ENCODE measurements around the gene ADAMTS3. TPM values are rescaled to one million over a fixed set of nuclear protein-coding genes. Genes with fewer than 3 reads are reported as not detected.

The ADAMTS3 gene
- total RNA-seq, 1 experiment from 2014 or later: 0.39 TPM

GRCh38 chr4:72531768-72532290 lies 37.2 kb downstream of the ADAMTS3 start:
- POLR2A ChIA-PET: no interaction called here
- no peak for DNase-seq (ENCODE audit: low read depth, low spot score)
- Histone ChIP-seq H3K4me1 (ENCODE audit: control insufficient read depth, insufficient read depth, low read length) (no peaks in the 10 kb centered on the region), H3K27ac (ENCODE audit: low read length) (no peak overlapping the region), H3K9me3 (ENCODE audit: control insufficient read depth, insufficient read depth, low read depth, low read length) (no peaks in the 10 kb centered on the region), H3K36me3 (ENCODE audit: control insufficient read depth, insufficient read depth, low read length) (no peaks in the 10 kb centered on the region), H3K4me3 (ENCODE audit: low read depth in 2 of 2, low read length in 2 of 2) (no peak overlapping the region), H3K27me3 (ENCODE audit: control insufficient read depth, insufficient read depth, low read length) (no peaks in the 10 kb centered on the region)
- intact Hi-C loops (cut with micrococcal nuclease; ENCODE audit: unreplicated experiment): no loop called here
- CTCF ChIA-PET: no interaction called here
- in situ Hi-C loops (cut with HindIII; ENCODE audit: low pct_unique_long_range_greater_than_20kb, low sequenced_read_pairs): no loop called here
- ATAC-seq: no peak
- no TSS peak for BruUV-seq (replicated peaks)
- TF ChIP-seq POLR2AphosphoS5 (IDR thresholded peaks at IDR 0.05; ENCODE audit: low read depth, low read length) (no peak), SIN3A (IDR thresholded peaks at IDR 0.05; ENCODE audit: borderline replicate concordance, insufficient read depth, low read depth, low read length) (no peak), TCF7L2 (IDR thresholded peaks at IDR 0.05; ENCODE audit: low read depth, low read length) (no peak)
- TF ChIP-seq, protein P1, sequence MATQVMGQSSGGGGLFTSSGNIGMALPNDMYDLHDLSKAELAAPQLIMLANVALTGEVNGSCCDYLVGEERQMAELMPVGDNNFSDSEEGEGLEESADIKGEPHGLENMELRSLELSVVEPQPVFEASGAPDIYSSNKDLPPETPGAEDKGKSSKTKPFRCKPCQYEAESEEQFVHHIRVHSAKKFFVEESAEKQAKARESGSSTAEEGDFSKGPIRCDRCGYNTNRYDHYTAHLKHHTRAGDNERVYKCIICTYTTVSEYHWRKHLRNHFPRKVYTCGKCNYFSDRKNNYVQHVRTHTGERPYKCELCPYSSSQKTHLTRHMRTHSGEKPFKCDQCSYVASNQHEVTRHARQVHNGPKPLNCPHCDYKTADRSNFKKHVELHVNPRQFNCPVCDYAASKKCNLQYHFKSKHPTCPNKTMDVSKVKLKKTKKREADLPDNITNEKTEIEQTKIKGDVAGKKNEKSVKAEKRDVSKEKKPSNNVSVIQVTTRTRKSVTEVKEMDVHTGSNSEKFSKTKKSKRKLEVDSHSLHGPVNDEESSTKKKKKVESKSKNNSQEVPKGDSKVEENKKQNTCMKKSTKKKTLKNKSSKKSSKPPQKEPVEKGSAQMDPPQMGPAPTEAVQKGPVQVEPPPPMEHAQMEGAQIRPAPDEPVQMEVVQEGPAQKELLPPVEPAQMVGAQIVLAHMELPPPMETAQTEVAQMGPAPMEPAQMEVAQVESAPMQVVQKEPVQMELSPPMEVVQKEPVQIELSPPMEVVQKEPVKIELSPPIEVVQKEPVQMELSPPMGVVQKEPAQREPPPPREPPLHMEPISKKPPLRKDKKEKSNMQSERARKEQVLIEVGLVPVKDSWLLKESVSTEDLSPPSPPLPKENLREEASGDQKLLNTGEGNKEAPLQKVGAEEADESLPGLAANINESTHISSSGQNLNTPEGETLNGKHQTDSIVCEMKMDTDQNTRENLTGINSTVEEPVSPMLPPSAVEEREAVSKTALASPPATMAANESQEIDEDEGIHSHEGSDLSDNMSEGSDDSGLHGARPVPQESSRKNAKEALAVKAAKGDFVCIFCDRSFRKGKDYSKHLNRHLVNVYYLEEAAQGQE (IDR thresholded peaks at IDR 0.05; ENCODE audit: insufficient read depth in 1 of 2, low read depth in 2 of 2, low read length in 1 of 2): no peak
- TF ChIP-seq, protein P2, sequence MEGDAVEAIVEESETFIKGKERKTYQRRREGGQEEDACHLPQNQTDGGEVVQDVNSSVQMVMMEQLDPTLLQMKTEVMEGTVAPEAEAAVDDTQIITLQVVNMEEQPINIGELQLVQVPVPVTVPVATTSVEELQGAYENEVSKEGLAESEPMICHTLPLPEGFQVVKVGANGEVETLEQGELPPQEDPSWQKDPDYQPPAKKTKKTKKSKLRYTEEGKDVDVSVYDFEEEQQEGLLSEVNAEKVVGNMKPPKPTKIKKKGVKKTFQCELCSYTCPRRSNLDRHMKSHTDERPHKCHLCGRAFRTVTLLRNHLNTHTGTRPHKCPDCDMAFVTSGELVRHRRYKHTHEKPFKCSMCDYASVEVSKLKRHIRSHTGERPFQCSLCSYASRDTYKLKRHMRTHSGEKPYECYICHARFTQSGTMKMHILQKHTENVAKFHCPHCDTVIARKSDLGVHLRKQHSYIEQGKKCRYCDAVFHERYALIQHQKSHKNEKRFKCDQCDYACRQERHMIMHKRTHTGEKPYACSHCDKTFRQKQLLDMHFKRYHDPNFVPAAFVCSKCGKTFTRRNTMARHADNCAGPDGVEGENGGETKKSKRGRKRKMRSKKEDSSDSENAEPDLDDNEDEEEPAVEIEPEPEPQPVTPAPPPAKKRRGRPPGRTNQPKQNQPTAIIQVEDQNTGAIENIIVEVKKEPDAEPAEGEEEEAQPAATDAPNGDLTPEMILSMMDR (IDR thresholded peaks at IDR 0.05): no peak

GRCh38 chr4:72531322-72531721 lies 37.7 kb downstream of the ADAMTS3 start:
- H3K4me3 ChIP-seq (ENCODE audit: low read depth in 2 of 2, low read length in 2 of 2): no peak overlapping the region
- H3K9me3 ChIP-seq (ENCODE audit: control insufficient read depth, insufficient read depth, low read depth, low read length): no peaks in the 10 kb centered on the region
- ChIA-PET CTCF (no interaction called here), POLR2A (no interaction called here)
- H3K4me1 ChIP-seq (ENCODE audit: control insufficient read depth, insufficient read depth, low read length): no peaks in the 10 kb centered on the region
- TF ChIP-seq POLR2AphosphoS5 (IDR thresholded peaks at IDR 0.05; ENCODE audit: low read depth, low read length): no peak
- TF ChIP-seq, protein P1 (IDR thresholded peaks at IDR 0.05; ENCODE audit: insufficient read depth in 1 of 2, low read depth in 2 of 2, low read length in 1 of 2): no peak
- no peak for TF ChIP-seq SIN3A (IDR thresholded peaks at IDR 0.05; ENCODE audit: borderline replicate concordance, insufficient read depth, low read depth, low read length)
- no peak for TF ChIP-seq TCF7L2 (IDR thresholded peaks at IDR 0.05; ENCODE audit: low read depth, low read length)
- TF ChIP-seq, protein P2 (IDR thresholded peaks at IDR 0.05): no peak
- H3K36me3 ChIP-seq (ENCODE audit: control insufficient read depth, insufficient read depth, low read length): no peaks in the 10 kb centered on the region
- intact Hi-C loops (cut with micrococcal nuclease; ENCODE audit: unreplicated experiment): no loop called here
- no TSS peak for BruUV-seq (replicated peaks)
- in situ Hi-C loops (cut with HindIII; ENCODE audit: low pct_unique_long_range_greater_than_20kb, low sequenced_read_pairs): no loop called here
- no peaks in the 10 kb centered on the region for H3K27me3 ChIP-seq (ENCODE audit: control insufficient read depth, insufficient read depth, low read length)
- DNase-seq (ENCODE audit: low read depth, low spot score) (no peak), ATAC-seq (no peak)
- H3K27ac ChIP-seq (ENCODE audit: low read length): no peak overlapping the region

Data from Panc1 (cell line).